HFF-Myc (cell line): ENCODE results near the gene MYO3B.

Source experiments
- DNase-seq: peaks from one replicate; pipeline ENCODE4 v3.0.0-alpha.2; 2011; ENCODE audit warnings: low read depth; ENCODE audit errors: extremely low read depth
- H3K4me3 ChIP-seq: replicated peaks from 2 replicates; pipeline ENCODE4 v1.5.1; 2011; ENCODE audit warnings: low read depth, mild to moderate bottlenecking, control low read depth, low read length
- TF ChIP-seq, protein P1 (sequence below): IDR thresholded peaks from 2 replicates; pipeline ENCODE4 v1.5.1; 2012; ENCODE audit warnings: mild to moderate bottlenecking, low read depth, low read length, control low read depth; ENCODE audit errors: missing control alignments

MYO3B gene

DNA sequence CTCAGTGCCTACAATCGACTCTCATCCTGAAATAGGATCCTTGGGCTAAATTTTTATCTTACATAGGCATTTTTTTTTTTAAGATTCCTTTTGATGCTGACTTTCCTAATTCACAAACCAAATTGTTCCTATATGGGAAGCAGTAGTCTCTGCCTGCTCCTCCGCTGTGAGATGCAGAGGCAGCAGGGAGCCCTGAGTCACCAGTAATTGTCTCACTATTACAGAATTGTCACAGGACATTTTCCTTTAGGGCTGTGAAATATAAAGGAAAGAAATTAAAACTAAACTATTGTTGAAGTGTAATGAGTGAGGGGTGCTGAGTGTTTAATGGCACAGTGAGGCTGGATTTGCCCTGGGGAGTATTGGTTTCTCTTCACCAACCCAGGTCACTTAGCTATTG, 63.8 kb downstream of the MYO3B start:
- TF ChIP-seq, protein P1, sequence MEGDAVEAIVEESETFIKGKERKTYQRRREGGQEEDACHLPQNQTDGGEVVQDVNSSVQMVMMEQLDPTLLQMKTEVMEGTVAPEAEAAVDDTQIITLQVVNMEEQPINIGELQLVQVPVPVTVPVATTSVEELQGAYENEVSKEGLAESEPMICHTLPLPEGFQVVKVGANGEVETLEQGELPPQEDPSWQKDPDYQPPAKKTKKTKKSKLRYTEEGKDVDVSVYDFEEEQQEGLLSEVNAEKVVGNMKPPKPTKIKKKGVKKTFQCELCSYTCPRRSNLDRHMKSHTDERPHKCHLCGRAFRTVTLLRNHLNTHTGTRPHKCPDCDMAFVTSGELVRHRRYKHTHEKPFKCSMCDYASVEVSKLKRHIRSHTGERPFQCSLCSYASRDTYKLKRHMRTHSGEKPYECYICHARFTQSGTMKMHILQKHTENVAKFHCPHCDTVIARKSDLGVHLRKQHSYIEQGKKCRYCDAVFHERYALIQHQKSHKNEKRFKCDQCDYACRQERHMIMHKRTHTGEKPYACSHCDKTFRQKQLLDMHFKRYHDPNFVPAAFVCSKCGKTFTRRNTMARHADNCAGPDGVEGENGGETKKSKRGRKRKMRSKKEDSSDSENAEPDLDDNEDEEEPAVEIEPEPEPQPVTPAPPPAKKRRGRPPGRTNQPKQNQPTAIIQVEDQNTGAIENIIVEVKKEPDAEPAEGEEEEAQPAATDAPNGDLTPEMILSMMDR: no peak
- DNase-seq: no peak

GRCh38 chr2:170243118-170243837, 65.3 kb downstream of the MYO3B start:
- TF ChIP-seq, protein P1: no peak
- H3K4me3 ChIP-seq: no peak overlapping the region
- DNase-seq: no peak

More for the DNA sequence above, 63.8 kb downstream of the MYO3B start:
- H3K4me3 ChIP-seq: no peak overlapping the region

- H3K4me3 ChIP-seq: no peak overlapping the region
- DNase-seq: no peak
- TF ChIP-seq, protein P1: no peak
Measured at GRCh38 chr2:170243898-170244297, 66.0 kb downstream of the MYO3B start.

DNA sequence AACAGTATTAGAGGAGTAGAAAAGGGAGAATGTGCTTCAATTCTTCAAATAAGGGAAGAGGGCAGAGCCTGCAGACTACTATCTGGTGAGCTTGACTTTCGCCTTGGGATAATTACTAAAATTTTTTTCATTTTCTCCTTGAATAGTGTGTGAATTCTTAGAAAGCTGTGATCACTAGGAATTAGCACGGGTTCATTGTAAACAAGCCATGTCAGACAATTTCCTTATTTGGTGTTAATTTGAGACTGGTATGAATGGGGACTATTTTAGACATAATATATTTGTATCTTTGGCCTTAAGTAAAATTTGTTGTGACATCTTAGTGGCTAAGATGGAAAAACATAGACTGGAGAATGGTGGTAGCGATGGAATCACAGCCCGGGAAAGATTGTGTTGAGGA, 66.6 kb downstream of the MYO3B start:
- no peak overlapping the region for H3K4me3 ChIP-seq
- TF ChIP-seq, protein P1: no peak
- no peak for DNase-seq

GRCh38 chr2:170245312-170245711, 67.4 kb downstream of the MYO3B start:
- H3K4me3 ChIP-seq: no peak overlapping the region
- TF ChIP-seq, protein P1: no peak
- DNase-seq: no peak

GRCh38 chr2:170247333-170247732, 69.4 kb downstream of the MYO3B start:
- no peak for DNase-seq
- TF ChIP-seq, protein P1: no peak
- no peak overlapping the region for H3K4me3 ChIP-seq
